NCI-H82 treated with DMSO at 0.1 percent for 48 hours (cell line): ENCODE measurements around the gene FHOD3.

Experiments used
- DNase-seq: peaks from one replicate; lab custom pipeline; 2025; ENCODE audit not compliant: unreplicated experiment; lab: John Stamatoyannopoulos, UW

Gene FHOD3

GRCh38 chr18:36580266-36580665 lies 282.8 kb downstream of the FHOD3 start:
- DNase-seq: no peak

- no peak for DNase-seq
These were observed 283.6 kb downstream of the FHOD3 start for GRCh38 chr18:36580874-36581750.

- DNase-seq: no peak
These were observed 285.7 kb downstream of the FHOD3 start for GRCh38 chr18:36582988-36583745.

GRCh38 chr18:36589857-36590543 lies 292.5 kb downstream of the FHOD3 start:
- no peak for DNase-seq

GRCh38 chr18:36590621-36591580 lies 293.4 kb downstream of the FHOD3 start:
- DNase-seq: no peak

GRCh38 chr18:36592282-36592681 lies 294.8 kb downstream of the FHOD3 start:
- no peak for DNase-seq

- DNase-seq: no peak
These were observed 295.5 kb downstream of the FHOD3 start for GRCh38 chr18:36593001-36593400.

- no peak for DNase-seq
These were observed 296.1 kb downstream of the FHOD3 start for GRCh38 chr18:36593641-36594040.

- DNase-seq: no peak
These were observed 297.1 kb downstream of the FHOD3 start for GRCh38 chr18:36594621-36595020.

GRCh38 chr18:36595046-36595817 lies 297.7 kb downstream of the FHOD3 start:
- no peak for DNase-seq

- no peak for DNase-seq
These were observed 298.3 kb downstream of the FHOD3 start for GRCh38 chr18:36595818-36596215.

- no peak for DNase-seq
These were observed 300.1 kb downstream of the FHOD3 start for GRCh38 chr18:36597636-36598035.

GRCh38 chr18:36600548-36600947 lies 303.0 kb downstream of the FHOD3 start:
- no peak for DNase-seq

- peak; percentile 94 for DNase-seq
These were observed 303.8 kb downstream of the FHOD3 start for GRCh38 chr18:36601316-36601715.

GRCh38 chr18:36602071-36602470 lies 304.6 kb downstream of the FHOD3 start:
- DNase-seq: no peak

- DNase-seq: no peak
These were observed 305.1 kb downstream of the FHOD3 start for GRCh38 chr18:36602620-36603019.

GRCh38 chr18:36608107-36608506 lies 310.6 kb downstream of the FHOD3 start:
- DNase-seq: no peak

GRCh38 chr18:36610258-36610657 lies 312.7 kb downstream of the FHOD3 start:
- no peak for DNase-seq

GRCh38 chr18:36610661-36611060 lies 313.1 kb downstream of the FHOD3 start:
- DNase-seq: peak; percentile 28

- no peak for DNase-seq
These were observed 315.6 kb downstream of the FHOD3 start for GRCh38 chr18:36613069-36613468.
